A673 (cell line): ENCODE results near the gene AGER.

Experiments used
- EZH2 ChIP-seq: fragments of 200-600 bp; sonication (generic); IDR thresholded peaks from 2 replicates; pipeline ENCODE4 v1.6.1; 2017; ENCODE audit warnings: borderline replicate concordance, low read depth, mild to moderate bottlenecking, mixed read lengths, antibody characterized with exemption, low read length; ENCODE audit not compliant: poor library complexity, severe bottlenecking
- TF ChIP-seq, protein P1 (sequence below): fragments of 300-800, 200-600 bp; sonication (generic); conservative IDR thresholded peaks from 2 replicates; pipeline ENCODE4 v1.5.1; 2017; ENCODE audit warnings: low read depth, mild to moderate bottlenecking, antibody characterized with exemption, low read length, moderate library complexity, mixed read lengths

- TF ChIP-seq, protein P1, sequence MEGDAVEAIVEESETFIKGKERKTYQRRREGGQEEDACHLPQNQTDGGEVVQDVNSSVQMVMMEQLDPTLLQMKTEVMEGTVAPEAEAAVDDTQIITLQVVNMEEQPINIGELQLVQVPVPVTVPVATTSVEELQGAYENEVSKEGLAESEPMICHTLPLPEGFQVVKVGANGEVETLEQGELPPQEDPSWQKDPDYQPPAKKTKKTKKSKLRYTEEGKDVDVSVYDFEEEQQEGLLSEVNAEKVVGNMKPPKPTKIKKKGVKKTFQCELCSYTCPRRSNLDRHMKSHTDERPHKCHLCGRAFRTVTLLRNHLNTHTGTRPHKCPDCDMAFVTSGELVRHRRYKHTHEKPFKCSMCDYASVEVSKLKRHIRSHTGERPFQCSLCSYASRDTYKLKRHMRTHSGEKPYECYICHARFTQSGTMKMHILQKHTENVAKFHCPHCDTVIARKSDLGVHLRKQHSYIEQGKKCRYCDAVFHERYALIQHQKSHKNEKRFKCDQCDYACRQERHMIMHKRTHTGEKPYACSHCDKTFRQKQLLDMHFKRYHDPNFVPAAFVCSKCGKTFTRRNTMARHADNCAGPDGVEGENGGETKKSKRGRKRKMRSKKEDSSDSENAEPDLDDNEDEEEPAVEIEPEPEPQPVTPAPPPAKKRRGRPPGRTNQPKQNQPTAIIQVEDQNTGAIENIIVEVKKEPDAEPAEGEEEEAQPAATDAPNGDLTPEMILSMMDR = no peak
- no peak for TF ChIP-seq EZH2
These were observed 19.8 kb downstream of the AGER start, which contains the start of gene EGFL8 for GRCh38 chr6:32164295-32164694.
